CD4-positive, alpha-beta T cell treated with Interleukin-6 at 100 ng/mL for 8 hours (primary cell): ENCODE data around the gene NRSN2.
A peak's percentile ranks its signal among the peaks of the same experiment; 100 is the strongest.
"Not testable (repeated sequence)": the region's sequence is repeated elsewhere in the genome, so short reads cannot be mapped to it uniquely, and the experiment has no call there.

Experiments
- DNase-seq: peaks from one replicate; pipeline ENCODE4 v3.0.0-alpha.2; 2020; ENCODE audit warnings: mixed read lengths, low spot score

Gene NRSN2

GRCh38 chr20:354298-354977 lies 7.5 kb downstream of the NRSN2 start:
- peak; percentile 81 for DNase-seq

GRCh38 chr20:356154-356553 lies 9.2 kb downstream of the NRSN2 start:
- not testable (repeated sequence) for DNase-seq

GRCh38 chr20:356745-357144 lies 9.8 kb downstream of the NRSN2 start:
- no peak for DNase-seq

- no peak for DNase-seq
Measured at GRCh38 chr20:358891-359555, 12.1 kb downstream of the NRSN2 start.

- no peak for DNase-seq
Measured at GRCh38 chr20:361561-361960, 14.7 kb downstream of the NRSN2 start.

GRCh38 chr20:362271-363254 lies 15.7 kb downstream of the NRSN2 start:
- DNase-seq = no peak

GRCh38 chr20:363319-364078 lies 16.6 kb downstream of the NRSN2 start:
- DNase-seq = no peak

GRCh38 chr20:364905-365794 lies 18.2 kb downstream of the NRSN2 start:
- no peak for DNase-seq

GRCh38 chr20:366041-366718 lies 19.3 kb downstream of the NRSN2 start:
- DNase-seq = peak; percentile 31

GRCh38 chr20:366719-367485 lies 20.0 kb downstream of the NRSN2 start:
- no peak for DNase-seq

GRCh38 chr20:367486-367887 lies 20.6 kb downstream of the NRSN2 start:
- DNase-seq = no peak

- no peak for DNase-seq
Measured at GRCh38 chr20:368915-369314, 22.0 kb downstream of the NRSN2 start.

GRCh38 chr20:370151-370600 lies 23.3 kb downstream of the NRSN2 start:
- no peak for DNase-seq

- no peak for DNase-seq
Measured at GRCh38 chr20:370977-371754, 24.3 kb downstream of the NRSN2 start.

- no peak for DNase-seq
Measured at GRCh38 chr20:371755-372542, 25.0 kb downstream of the NRSN2 start.

- DNase-seq = not testable (repeated sequence)
Measured at GRCh38 chr20:372543-373082, 25.7 kb downstream of the NRSN2 start.

- no peak for DNase-seq
Measured at GRCh38 chr20:373171-373890, 26.4 kb downstream of the NRSN2 start.
